ENCODE data around the gene MYL5. TPM values are rescaled to one million over a fixed set of nuclear protein-coding genes. Genes with fewer than 3 reads are reported as not detected.

The MYL5 gene
- total and polyA plus RNA-seq, 2 of the 13 experiments (the other 11 are each of a cell fraction or from before 2014, with no cell fraction given): 6.5 to 16.0 TPM

DNA sequence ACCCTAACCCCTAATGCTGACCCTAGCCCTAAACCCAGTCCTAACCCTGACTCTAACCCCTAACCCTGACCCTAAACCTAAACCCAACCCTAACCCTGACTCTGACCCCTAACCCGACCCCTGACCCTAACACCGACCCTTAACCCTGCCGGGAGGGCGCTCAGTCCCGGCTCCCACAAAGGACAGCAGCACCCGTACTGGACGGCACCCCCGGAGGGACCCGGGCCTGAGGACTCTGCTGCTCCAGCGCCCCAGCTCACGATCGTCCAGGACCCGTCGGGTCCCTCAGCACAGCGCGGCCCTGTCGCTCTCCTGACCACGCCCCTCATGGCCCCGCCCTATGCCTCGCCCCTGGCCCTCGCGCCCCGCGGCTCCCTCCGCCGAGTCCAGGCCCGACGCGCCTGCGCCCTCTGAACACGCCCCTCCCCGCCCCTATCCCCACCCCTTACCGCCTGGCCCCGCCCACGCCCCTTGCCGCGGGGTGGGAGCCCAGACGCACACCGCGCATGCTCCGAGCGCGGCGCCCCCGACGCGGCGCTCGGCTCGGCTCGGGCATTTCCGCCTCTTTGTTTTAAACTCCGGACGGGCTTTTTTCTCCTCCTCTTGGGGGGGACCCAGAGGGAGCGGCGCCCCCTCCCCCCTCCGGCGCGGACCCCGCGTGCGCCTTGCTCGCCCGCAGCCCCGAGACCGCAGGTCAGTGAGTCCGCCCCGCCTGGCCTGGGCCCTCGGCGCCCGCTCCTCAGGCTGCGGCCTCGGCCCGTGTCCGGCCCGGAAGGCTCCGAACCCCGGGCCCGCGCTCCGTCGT is 31.1 kb downstream of the MYL5 start, which contains the start of gene PCGF3 (continued):
- no peak for TF ChIP-seq NRL (CRISPR knock-in tag; IDR thresholded peaks at IDR 0.05; ENCODE audit: borderline replicate concordance)
- no peak; the same call in 1 of the 2 replicates for TF ChIP-seq RARA (CRISPR knock-in tag; IDR thresholded peaks at IDR 0.05)
- peak; percentile 96 for TF ChIP-seq ZNF777 (CRISPR knock-in tag; IDR thresholded peaks at IDR 0.05)
- peak; percentile 56; the same call in 1 of the 2 replicates for TF ChIP-seq BCL3 (CRISPR knock-in tag; IDR thresholded peaks at IDR 0.05)
- no peak for TF ChIP-seq ELF3 (CRISPR knock-in tag; IDR thresholded peaks at IDR 0.05)
- TF ChIP-seq ZNF367 (CRISPR knock-in tag; IDR thresholded peaks at IDR 0.05; ENCODE audit: borderline replicate concordance): no peak; the same call in 1 of the 2 replicates
- TF ChIP-seq, protein P1, sequence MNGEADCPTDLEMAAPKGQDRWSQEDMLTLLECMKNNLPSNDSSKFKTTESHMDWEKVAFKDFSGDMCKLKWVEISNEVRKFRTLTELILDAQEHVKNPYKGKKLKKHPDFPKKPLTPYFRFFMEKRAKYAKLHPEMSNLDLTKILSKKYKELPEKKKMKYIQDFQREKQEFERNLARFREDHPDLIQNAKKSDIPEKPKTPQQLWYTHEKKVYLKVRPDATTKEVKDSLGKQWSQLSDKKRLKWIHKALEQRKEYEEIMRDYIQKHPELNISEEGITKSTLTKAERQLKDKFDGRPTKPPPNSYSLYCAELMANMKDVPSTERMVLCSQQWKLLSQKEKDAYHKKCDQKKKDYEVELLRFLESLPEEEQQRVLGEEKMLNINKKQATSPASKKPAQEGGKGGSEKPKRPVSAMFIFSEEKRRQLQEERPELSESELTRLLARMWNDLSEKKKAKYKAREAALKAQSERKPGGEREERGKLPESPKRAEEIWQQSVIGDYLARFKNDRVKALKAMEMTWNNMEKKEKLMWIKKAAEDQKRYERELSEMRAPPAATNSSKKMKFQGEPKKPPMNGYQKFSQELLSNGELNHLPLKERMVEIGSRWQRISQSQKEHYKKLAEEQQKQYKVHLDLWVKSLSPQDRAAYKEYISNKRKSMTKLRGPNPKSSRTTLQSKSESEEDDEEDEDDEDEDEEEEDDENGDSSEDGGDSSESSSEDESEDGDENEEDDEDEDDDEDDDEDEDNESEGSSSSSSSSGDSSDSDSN (CRISPR knock-in tag; IDR thresholded peaks at IDR 0.05): peak; percentile 77; the same call in 1 of the 2 replicates
- TF ChIP-seq HOMEZ (CRISPR knock-in tag; IDR thresholded peaks at IDR 0.05; ENCODE audit: low read depth): no peak
- no peak for TF ChIP-seq GPN1 (CRISPR knock-in tag; IDR thresholded peaks at IDR 0.05; ENCODE audit: borderline replicate concordance)
- TF ChIP-seq ZNF207 (IDR thresholded peaks at IDR 0.05; ENCODE audit: borderline replicate concordance): no peak
- no peak for TF ChIP-seq CENPBD1 (CRISPR knock-in tag; IDR thresholded peaks at IDR 0.05; ENCODE audit: borderline replicate concordance, low read depth)
- no peak for TF ChIP-seq TARDBP (CRISPR knock-in tag; IDR thresholded peaks at IDR 0.05)
- TF ChIP-seq ZBTB14 (CRISPR knock-in tag; IDR thresholded peaks at IDR 0.05): no peak
- no peak for TF ChIP-seq ZNF276 (CRISPR knock-in tag; IDR thresholded peaks at IDR 0.05; ENCODE audit: low read depth)
- TF ChIP-seq MED8 (CRISPR knock-in tag; IDR thresholded peaks at IDR 0.05; ENCODE audit: insufficient replicate concordance): no peak
- TF ChIP-seq HOXA3 (CRISPR knock-in tag; IDR thresholded peaks at IDR 0.05): peak; percentile 19; the same call in 1 of the 2 replicates
- TF ChIP-seq, protein P2, sequence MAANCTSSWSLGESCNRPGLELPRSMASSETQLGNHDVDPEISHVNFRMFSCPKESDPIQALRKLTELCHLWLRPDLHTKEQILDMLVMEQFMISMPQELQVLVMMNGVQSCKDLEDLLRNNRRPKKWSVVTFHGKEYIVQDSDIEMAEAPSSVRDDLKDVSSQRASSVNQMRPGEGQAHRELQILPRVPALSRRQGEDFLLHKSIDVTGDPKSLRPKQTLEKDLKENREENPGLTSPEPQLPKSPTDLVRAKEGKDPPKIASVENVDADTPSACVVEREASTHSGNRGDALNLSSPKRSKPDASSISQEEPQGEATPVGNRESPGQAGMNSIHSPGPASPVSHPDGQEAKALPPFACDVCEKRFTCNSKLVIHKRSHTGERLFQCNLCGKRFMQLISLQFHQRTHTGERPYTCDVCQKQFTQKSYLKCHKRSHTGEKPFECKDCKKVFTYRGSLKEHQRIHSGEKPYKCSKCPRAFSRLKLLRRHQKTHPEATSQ (CRISPR knock-in tag; IDR thresholded peaks at IDR 0.05; ENCODE audit: borderline replicate concordance): no peak
- TF ChIP-seq NFIB (CRISPR knock-in tag; IDR thresholded peaks at IDR 0.05; ENCODE audit: borderline replicate concordance): no peak
